ENCODE results near the gene SLC8A3.

- peak; percentile 92 for TF ChIP-seq CTCF (IDR thresholded peaks at IDR 0.05; ENCODE audit: low read depth, low read length)
- TF ChIP-seq POLR2A (IDR thresholded peaks at IDR 0.05; ENCODE audit: extremely low read depth, insufficient read length) = no peak
- no peak for TF ChIP-seq MYC (IDR thresholded peaks at IDR 0.05; ENCODE audit: low read depth, low read length)
- TF ChIP-seq MAX (IDR thresholded peaks at IDR 0.05; ENCODE audit: low read depth, low read length) = no peak
These were observed 114.7 kb downstream of the SLC8A3 start for GRCh38 chr14:70073924-70074566.
